GM12873 (cell line): ENCODE results near the gene LRRTM4.

Experiments used
- TF ChIP-seq, protein P1 (sequence below): IDR thresholded peaks from 2 replicates; pipeline ENCODE4 v1.5.1; 2012; ENCODE audit warnings: low read depth, mild to moderate bottlenecking, moderate library complexity, low read length, control low read depth; ENCODE audit not compliant: insufficient read depth; ENCODE audit errors: missing control alignments

The LRRTM4 gene

DNA sequence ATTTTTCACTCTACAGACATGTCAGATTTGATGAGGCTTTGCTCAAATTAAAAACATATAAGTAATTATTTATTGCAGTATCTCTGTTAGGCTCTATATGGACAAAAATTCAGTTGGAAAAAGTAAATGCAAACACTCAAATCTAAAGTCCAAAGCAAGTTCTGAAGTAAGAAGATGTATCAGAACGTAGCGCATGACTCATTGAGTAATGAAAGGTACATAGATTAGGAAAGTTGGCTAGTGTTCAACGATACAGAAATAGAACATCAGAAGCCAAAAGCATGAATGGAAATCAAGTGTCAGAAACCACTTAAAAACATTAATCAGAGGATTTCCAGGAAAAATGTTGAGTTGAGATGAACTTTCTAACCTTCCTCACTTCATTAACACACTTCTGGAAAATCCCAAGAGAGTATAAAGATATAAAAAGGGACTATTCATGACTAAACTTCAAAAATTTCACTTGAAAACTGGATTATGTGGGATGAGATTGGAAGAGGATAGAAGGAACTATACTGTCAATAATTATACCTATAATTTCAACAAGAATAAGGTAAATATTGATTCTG lies 494.1 kb downstream of the LRRTM4 start:
- TF ChIP-seq, protein P1, sequence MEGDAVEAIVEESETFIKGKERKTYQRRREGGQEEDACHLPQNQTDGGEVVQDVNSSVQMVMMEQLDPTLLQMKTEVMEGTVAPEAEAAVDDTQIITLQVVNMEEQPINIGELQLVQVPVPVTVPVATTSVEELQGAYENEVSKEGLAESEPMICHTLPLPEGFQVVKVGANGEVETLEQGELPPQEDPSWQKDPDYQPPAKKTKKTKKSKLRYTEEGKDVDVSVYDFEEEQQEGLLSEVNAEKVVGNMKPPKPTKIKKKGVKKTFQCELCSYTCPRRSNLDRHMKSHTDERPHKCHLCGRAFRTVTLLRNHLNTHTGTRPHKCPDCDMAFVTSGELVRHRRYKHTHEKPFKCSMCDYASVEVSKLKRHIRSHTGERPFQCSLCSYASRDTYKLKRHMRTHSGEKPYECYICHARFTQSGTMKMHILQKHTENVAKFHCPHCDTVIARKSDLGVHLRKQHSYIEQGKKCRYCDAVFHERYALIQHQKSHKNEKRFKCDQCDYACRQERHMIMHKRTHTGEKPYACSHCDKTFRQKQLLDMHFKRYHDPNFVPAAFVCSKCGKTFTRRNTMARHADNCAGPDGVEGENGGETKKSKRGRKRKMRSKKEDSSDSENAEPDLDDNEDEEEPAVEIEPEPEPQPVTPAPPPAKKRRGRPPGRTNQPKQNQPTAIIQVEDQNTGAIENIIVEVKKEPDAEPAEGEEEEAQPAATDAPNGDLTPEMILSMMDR: no peak

DNA sequence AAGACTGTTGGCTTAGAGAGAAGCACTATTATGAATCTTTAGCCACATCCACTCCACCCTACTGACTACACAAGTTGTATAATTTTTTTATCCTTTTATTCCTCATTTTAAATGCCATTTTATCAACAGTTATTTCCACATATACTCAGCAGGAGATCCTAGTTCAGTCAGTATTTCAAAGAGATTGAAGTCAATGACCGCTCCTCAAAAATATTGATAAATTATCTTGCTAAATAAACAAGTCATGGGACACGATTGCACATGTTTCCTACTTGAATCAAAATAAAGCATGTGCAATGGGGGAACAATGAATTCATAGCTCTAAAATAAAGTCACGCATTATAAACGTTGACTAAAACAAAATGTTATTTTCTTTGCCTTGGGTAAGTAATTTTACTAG lies 496.5 kb downstream of the LRRTM4 start:
- TF ChIP-seq, protein P1: no peak

DNA sequence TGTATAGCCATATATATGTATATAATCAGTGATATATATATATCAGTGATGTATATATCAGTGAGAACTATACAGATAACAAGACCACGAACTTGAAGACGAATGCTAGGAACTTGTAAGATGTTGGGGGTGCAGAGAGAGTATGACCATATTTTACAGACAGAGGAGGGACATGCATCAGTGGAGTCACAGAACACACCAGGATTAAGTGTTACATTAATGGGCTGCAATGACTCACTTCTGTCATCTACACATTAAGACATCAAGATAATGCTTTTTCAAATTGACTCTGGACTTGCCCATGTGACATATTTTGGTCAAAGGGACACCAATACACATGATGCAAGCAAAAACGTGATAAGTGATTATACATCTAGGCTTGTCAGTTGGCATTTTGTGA lies 501.0 kb downstream of the LRRTM4 start:
- TF ChIP-seq, protein P1: no peak

GRCh38 chr2:77018219-77018618 lies 504.0 kb downstream of the LRRTM4 start:
- TF ChIP-seq, protein P1: no peak

DNA sequence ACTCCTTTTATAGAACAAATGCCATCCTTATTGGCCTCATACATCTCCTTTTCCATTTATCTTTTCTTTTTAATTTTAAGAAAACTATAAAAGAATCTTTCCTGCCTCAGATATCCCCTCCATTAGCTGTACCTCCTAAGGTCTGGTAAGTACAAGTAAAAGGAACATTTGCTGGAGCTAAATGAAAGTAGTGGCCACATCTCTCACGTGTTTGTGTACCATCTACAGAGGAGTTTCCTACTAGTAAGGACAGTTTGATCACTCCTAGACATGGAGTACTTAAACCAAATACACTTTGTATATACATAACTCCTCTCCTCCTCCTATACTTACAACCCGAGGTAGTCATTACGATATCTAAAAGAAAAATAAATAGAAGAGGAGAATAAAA lies 504.8 kb downstream of the LRRTM4 start:
- TF ChIP-seq, protein P1: no peak

DNA sequence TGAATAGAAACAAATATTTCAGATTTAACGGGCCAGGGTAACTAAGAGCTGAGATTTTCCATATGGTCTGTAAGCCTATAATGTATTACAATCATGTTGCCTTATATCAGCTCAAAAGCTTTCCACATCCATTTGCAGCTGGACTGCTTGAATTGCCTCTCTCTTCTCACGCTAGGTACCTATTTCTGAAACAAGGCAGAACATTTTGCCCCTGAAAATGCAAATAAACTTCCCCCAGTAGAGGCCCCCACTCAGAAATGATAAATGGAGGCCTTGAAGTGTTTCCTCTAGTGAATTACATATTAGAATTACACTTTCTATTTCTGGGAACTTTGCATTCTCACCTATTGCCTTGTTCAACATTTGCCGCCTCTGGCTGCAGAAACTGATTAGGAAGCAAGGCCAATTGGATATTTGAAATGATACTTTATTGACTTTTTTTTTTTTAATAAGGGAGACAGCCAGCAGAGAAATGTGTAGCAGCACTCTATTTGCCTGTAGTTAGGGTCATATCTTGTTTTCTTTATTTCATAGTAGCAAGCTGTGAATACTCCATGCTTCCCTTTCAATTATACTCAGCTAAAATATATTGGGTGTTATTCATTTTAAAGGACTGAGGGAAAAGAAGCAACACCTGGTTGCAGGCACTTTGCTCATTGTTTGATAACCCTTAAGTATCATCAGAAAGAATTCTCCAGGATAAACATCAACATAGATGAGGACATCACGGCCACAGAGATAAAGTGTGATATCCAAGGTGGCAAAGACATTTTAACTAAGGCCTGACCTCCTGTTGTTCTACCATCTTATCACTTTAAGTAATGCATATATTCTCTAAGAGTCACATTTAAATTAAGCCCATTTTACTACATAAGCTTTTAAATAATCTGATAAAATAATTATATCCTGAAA lies 505.5 kb downstream of the LRRTM4 start:
- TF ChIP-seq, protein P1: no peak

- TF ChIP-seq, protein P1: no peak
These were observed 508.2 kb downstream of the LRRTM4 start for GRCh38 chr2:77013953-77014352.
